Natural killer cell (primary cell): Measurements from ENCODE around the gene VASN. TPM values are rescaled to one million over a fixed set of nuclear protein-coding genes. Genes with fewer than 3 reads are reported as not detected.

Source experiments
- ATAC-seq, 3 donors: fragments of 150-1000 bp in 2 of 3; fragments of 200-7000 bp in 1 of 3; cut with Tn5 transposase; 1 replicate in 1 of 3; 2 replicates in 2 of 3; pipeline ENCODE4 v1.10.0; 2021; ENCODE audit warnings: mild to moderate bottlenecking in 2 of 3, moderate library complexity in 2 of 3
- DNase-seq, 2 donors: peaks; one replicate each; pipeline versions ENCODE4 v3.0.0 to v3.0.0-alpha.2; 2013 to 2021; ENCODE audit warnings: mixed read lengths in 1 of 2
- H3K27ac ChIP-seq: one replicate; pipeline ENCODE4 v1.5.1; 2013; ENCODE audit warnings: mild to moderate bottlenecking, low read length
- H3K27me3 ChIP-seq: one replicate; pipeline ENCODE4 v1.6.1; 2013; ENCODE audit warnings: low read length; ENCODE audit not compliant: control insufficient read depth, insufficient read depth
- H3K36me3 ChIP-seq: one replicate; pipeline ENCODE4 v1.6.1; 2013; ENCODE audit warnings: low read length; ENCODE audit not compliant: control insufficient read depth, insufficient read depth
- H3K4me1 ChIP-seq: one replicate; pipeline ENCODE4 v1.6.1; 2013; ENCODE audit warnings: low read length; ENCODE audit not compliant: control insufficient read depth, insufficient read depth
- H3K4me3 ChIP-seq: one replicate; pipeline ENCODE4 v1.5.1; 2013; ENCODE audit warnings: low read length
- H3K9me3 ChIP-seq: one replicate; pipeline ENCODE4 v1.6.1; 2013; ENCODE audit warnings: low read length; ENCODE audit not compliant: control insufficient read depth, insufficient read depth
- H3K27ac Mint-ChIP-seq, 2 donors: one replicate each; pipeline ENCODE4 v1.8.0; 2022; ENCODE audit warnings: mild to moderate bottlenecking in 2 of 2, mixed read lengths in 2 of 2, moderate library complexity in 1 of 2
- H3K27me3 Mint-ChIP-seq, 2 donors: one replicate each; pipeline ENCODE4 v1.8.0; 2022; ENCODE audit warnings: low read depth in 2 of 2, mixed read lengths in 2 of 2
- H3K36me3 Mint-ChIP-seq: one replicate; pipeline ENCODE4 v1.8.0; 2022; ENCODE audit warnings: mixed read lengths
- H3K4me1 Mint-ChIP-seq, 2 donors: one replicate each; pipeline ENCODE4 v1.8.0; 2022; ENCODE audit warnings: mixed read lengths in 2 of 2
- H3K4me3 Mint-ChIP-seq: one replicate; pipeline ENCODE4 v1.8.0; 2022; ENCODE audit warnings: mild to moderate bottlenecking, moderate library complexity, mixed read lengths
- H3K9me3 Mint-ChIP-seq, 2 donors: one replicate each; pipeline ENCODE4 v1.8.0; 2022; ENCODE audit warnings: mixed read lengths in 2 of 2
- WGBS: methylation state at CpG from one replicate; pipeline ENCODE4 v1.1.7; 2013; ENCODE audit warnings: missing lambda C conversion rate; ENCODE audit not compliant: insufficient coverage; 5-methylcytosine and 5-hydroxymethylcytosine counted together
- intact Hi-C: fragments of 100-400 bp; cut with micrococcal nuclease; formaldehyde crosslinking; loops from one replicate; pipeline ENCODE4 v1.14.2; 2022
- total RNA-seq, 4 donors: library from RNA; stranded (reverse); fragments of 120-200 nt in 1 of 4; gene quantifications; one replicate each; pipeline versions ENCODE4 v1.2.3 to v1.2.4, GENCODE V29; 2013 to 2022
- TF ChIP-seq, protein P1 (sequence below): fragments of 200-600 bp; IDR thresholded peaks from one replicate; pipeline ENCODE4 v1.8.0; 2022; ENCODE audit warnings: antibody characterized with exemption

VASN gene
- total RNA-seq, 3 donors from 2014 or later (not counting 1 experiment from before 2014, with no cell fraction given) = 0.35 to 0.93 (median 0.78) TPM

DNA sequence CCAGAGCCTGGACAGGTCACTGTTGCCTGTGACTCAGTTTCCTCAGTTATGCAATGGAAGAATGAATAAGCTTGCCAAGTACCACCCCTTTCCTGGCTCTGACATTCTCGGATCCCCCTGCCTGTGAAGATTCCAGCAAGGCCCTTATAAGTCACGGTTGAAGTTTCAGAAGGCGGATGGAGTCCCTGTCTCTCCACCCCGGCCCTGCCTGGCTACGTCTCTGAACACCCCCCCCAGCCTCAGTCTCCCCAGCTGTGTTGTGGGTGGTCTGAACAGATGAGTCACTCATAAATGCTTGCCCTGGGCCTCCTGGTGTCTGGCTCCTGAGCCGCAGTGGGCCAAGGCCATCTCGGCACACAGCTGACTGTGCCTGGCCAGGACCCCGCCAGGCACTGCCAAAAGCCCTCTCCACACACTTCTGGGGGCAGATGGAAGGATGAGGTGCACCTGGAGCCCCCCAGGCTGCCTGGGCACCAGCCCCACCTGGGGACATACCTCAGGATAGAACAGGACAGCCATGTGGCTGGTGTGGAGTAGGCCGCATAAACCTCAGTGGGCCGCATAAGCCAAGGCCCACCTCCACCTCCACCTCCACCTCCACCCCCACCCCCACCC lies 15.4 kb downstream of the VASN start:
- H3K36me3 Mint-ChIP-seq = no peaks in the 10 kb centered on the region
- Histone ChIP-seq H3K36me3 (peaks cover 77% of the 10 kb centered on the region), H3K9me3 (no peaks in the 10 kb centered on the region), H3K4me3 (no peak overlapping the region), H3K4me1 (no peaks in the 10 kb centered on the region), H3K27ac (no peak overlapping the region), H3K27me3 (no peaks in the 10 kb centered on the region)
- ATAC-seq (no peak), DNase-seq (no peak)
- WGBS = 98% methylated on average over 9 of the region's 10 CpGs
- H3K9me3 Mint-ChIP-seq = no peaks in the 10 kb centered on the region
- peak overlapping the region; percentile 34 to 40 for H3K27ac Mint-ChIP-seq
- intact Hi-C loops = no loop called here
- no peaks in the 10 kb centered on the region for H3K27me3 Mint-ChIP-seq
- H3K4me1 Mint-ChIP-seq = peaks cover 0 to 18% of the 10 kb centered on the region in 2 donors
- TF ChIP-seq, protein P1, sequence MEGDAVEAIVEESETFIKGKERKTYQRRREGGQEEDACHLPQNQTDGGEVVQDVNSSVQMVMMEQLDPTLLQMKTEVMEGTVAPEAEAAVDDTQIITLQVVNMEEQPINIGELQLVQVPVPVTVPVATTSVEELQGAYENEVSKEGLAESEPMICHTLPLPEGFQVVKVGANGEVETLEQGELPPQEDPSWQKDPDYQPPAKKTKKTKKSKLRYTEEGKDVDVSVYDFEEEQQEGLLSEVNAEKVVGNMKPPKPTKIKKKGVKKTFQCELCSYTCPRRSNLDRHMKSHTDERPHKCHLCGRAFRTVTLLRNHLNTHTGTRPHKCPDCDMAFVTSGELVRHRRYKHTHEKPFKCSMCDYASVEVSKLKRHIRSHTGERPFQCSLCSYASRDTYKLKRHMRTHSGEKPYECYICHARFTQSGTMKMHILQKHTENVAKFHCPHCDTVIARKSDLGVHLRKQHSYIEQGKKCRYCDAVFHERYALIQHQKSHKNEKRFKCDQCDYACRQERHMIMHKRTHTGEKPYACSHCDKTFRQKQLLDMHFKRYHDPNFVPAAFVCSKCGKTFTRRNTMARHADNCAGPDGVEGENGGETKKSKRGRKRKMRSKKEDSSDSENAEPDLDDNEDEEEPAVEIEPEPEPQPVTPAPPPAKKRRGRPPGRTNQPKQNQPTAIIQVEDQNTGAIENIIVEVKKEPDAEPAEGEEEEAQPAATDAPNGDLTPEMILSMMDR = no peak
- H3K4me3 Mint-ChIP-seq = peak overlapping the region; percentile 28

DNA sequence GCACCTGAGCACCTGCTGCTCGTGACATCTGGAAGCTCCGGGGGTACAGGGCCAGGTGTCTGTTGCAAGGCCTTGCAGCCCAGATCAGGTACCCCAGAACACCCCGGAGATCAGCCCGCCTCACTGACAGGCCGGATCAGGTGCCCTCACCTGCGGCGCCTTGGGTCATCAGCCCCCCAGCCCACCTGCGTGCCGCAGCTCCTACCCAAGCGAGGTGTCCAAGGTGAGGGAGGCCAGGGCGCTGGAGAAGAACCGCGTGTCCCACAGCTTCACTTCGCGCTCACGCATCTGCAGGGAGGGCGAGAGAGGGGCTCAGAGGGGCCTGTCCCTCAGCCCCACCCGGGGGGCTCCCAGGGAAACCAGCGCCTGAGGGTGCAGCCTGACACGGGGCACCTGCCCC lies 16.1 kb downstream of the VASN start:
- H3K4me1 ChIP-seq = no peaks in the 10 kb centered on the region
- peak overlapping the region in 1 of 2 donors; percentile 34 for H3K27ac Mint-ChIP-seq

DNA sequence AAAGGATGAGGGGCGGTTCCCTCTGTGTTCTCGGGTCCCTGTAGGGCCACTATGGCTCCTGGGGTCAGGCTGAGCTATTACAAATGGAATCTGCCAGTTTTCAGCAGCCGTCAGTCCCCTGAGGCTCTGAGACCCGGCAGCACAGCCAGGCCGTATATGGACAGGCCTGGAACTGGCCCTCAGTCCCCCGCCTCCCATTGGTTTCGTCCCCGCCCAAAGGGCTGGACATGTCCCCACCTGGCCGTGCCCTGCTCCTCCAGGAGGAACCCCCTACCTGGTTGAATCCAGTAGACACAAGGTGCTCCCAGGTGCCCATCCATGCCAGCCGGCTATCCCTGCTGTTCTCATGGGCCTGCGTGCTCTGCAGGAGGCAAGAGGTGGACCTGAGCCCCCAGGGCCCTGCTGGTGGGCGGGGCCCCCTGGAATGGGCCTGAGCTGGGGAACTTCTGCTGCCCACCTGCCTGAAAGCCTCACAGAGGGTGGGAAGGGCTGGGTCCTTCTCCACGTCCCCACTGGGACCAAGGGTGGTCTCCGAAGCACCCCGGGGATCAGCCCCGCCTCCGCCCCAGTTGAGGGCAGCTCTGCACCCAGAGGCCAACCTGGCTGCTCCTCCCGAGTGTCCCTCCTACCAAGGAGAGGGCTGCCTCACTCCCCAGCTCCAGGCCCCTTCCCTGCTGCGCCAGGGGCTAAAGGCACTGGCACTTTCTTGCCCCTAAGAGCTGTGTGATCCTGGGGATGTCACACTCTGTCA lies 16.8 kb downstream of the VASN start:
- Histone ChIP-seq H3K4me3 (no peak overlapping the region), H3K9me3 (no peaks in the 10 kb centered on the region), H3K36me3 (peaks cover 82% of the 10 kb centered on the region), H3K27me3 (no peaks in the 10 kb centered on the region), H3K27ac (no peak overlapping the region), H3K4me1 (no peaks in the 10 kb centered on the region)
- H3K27ac Mint-ChIP-seq = peak overlapping the region in 1 of 2 donors; percentile 48
- H3K36me3 Mint-ChIP-seq = no peaks in the 10 kb centered on the region
- 94% methylated on average over 19 of the region's 19 CpGs for WGBS
- ATAC-seq (no peak), DNase-seq (no peak)
- H3K9me3 Mint-ChIP-seq = no peaks in the 10 kb centered on the region
- H3K4me3 Mint-ChIP-seq = no peak overlapping the region
- H3K4me1 Mint-ChIP-seq = peaks cover 0 to 11% of the 10 kb centered on the region in 2 donors
- TF ChIP-seq, protein P1 = no peak
- intact Hi-C loops = no loop called here
- H3K27me3 Mint-ChIP-seq = no peaks in the 10 kb centered on the region

More for the DNA sequence above, 16.1 kb downstream of the VASN start:
- Histone ChIP-seq H3K36me3 (peaks cover 81% of the 10 kb centered on the region), H3K4me3 (no peak overlapping the region), H3K27ac (no peak overlapping the region), H3K27me3 (no peaks in the 10 kb centered on the region), H3K9me3 (no peaks in the 10 kb centered on the region)
- no peak overlapping the region for H3K4me3 Mint-ChIP-seq
- 96% methylated on average over 20 of the region's 20 CpGs for WGBS
- TF ChIP-seq, protein P1 = no peak
- H3K9me3 Mint-ChIP-seq = no peaks in the 10 kb centered on the region
- H3K4me1 Mint-ChIP-seq = peaks cover 0 to 18% of the 10 kb centered on the region in 2 donors
- H3K27me3 Mint-ChIP-seq = no peaks in the 10 kb centered on the region
- intact Hi-C loops = no loop called here
- H3K36me3 Mint-ChIP-seq = no peaks in the 10 kb centered on the region
- ATAC-seq = no peak
- DNase-seq = no peak
